Astrocyte of the cerebellum (primary cell): ENCODE measurements around the gene SSBP3.

Experiments used
- DNase-seq: peaks from one replicate; pipeline ENCODE4 v3.0.0-alpha.2; 2011; ENCODE audit warnings: low read depth
- H3K4me3 ChIP-seq: 2 replicates; pipeline ENCODE4 v1.5.1; 2011; ENCODE audit warnings: mild to moderate bottlenecking, low read depth, low read length, moderate library complexity
- CTCF ChIP-seq: IDR thresholded peaks from 2 replicates; pipeline ENCODE4 v1.5.1; 2012; ENCODE audit warnings: low read length, low read depth, moderate library complexity, mild to moderate bottlenecking; ENCODE audit errors: missing control alignments
- in situ Hi-C: cut with HindIII; loops from 2 replicates; pipeline ENCODE4 v1.10.0; 2017; ENCODE audit warnings: low sequenced_read_pairs

Gene SSBP3

GRCh38 chr1:54309631-54310366 lies 96.4 kb downstream of the SSBP3 start:
- no peak for TF ChIP-seq CTCF
- in situ Hi-C loops = no loop called here
- DNase-seq = no peak
- no peak overlapping the region for H3K4me3 ChIP-seq

GRCh38 chr1:54307305-54307704 lies 98.9 kb downstream of the SSBP3 start:
- no peak overlapping the region for H3K4me3 ChIP-seq
- in situ Hi-C loops = no loop called here
- no peak for DNase-seq
- no peak for TF ChIP-seq CTCF

GRCh38 chr1:54305906-54306514 lies 100.2 kb downstream of the SSBP3 start:
- TF ChIP-seq CTCF = no peak
- in situ Hi-C loops = no loop called here
- DNase-seq = no peak

GRCh38 chr1:54304518-54304917 lies 101.7 kb downstream of the SSBP3 start:
- in situ Hi-C loops = no loop called here
- no peak for TF ChIP-seq CTCF
- H3K4me3 ChIP-seq = no peak overlapping the region
- DNase-seq = no peak

More at GRCh38 chr1:54305906-54306514, 100.2 kb downstream of the SSBP3 start:
- no peak overlapping the region for H3K4me3 ChIP-seq

GRCh38 chr1:54302951-54303843 lies 103.0 kb downstream of the SSBP3 start:
- H3K4me3 ChIP-seq = no peak overlapping the region
- TF ChIP-seq CTCF = no peak
- in situ Hi-C loops = no loop called here
- no peak for DNase-seq

GRCh38 chr1:54302549-54302948 lies 103.6 kb downstream of the SSBP3 start:
- H3K4me3 ChIP-seq = no peak overlapping the region
- in situ Hi-C loops = no loop called here
- no peak for DNase-seq
- TF ChIP-seq CTCF = no peak
